ENCODE measurements around the gene MDM1.

DNA sequence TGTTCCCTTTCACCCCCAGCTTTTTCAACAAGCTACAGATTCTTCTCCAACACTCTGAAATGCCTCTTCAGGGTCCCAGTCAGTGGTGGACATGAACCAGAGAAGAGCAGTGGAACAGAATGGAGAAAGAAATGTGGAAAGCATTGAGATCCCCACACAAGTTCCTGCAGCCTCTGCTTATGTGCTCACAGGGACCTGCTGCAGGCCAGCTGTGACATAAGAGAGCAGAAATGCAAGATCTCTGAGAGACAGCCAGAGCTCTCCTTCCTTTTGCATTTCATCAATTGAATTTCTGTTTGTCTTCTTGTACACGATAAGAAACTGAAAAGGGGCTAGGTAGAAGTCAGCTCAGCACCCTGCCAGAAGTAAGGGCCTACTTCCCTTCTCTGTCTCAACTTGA lies 6.2 kb downstream of the MDM1 start:
- TF ChIP-seq, protein P1, sequence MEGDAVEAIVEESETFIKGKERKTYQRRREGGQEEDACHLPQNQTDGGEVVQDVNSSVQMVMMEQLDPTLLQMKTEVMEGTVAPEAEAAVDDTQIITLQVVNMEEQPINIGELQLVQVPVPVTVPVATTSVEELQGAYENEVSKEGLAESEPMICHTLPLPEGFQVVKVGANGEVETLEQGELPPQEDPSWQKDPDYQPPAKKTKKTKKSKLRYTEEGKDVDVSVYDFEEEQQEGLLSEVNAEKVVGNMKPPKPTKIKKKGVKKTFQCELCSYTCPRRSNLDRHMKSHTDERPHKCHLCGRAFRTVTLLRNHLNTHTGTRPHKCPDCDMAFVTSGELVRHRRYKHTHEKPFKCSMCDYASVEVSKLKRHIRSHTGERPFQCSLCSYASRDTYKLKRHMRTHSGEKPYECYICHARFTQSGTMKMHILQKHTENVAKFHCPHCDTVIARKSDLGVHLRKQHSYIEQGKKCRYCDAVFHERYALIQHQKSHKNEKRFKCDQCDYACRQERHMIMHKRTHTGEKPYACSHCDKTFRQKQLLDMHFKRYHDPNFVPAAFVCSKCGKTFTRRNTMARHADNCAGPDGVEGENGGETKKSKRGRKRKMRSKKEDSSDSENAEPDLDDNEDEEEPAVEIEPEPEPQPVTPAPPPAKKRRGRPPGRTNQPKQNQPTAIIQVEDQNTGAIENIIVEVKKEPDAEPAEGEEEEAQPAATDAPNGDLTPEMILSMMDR (IDR thresholded peaks at IDR 0.05), result no peak
- TF ChIP-seq POLR2A (IDR thresholded peaks at IDR 0.05), result no peak
